ENCODE results near the gene RAG2.

Gene RAG2

DNA sequence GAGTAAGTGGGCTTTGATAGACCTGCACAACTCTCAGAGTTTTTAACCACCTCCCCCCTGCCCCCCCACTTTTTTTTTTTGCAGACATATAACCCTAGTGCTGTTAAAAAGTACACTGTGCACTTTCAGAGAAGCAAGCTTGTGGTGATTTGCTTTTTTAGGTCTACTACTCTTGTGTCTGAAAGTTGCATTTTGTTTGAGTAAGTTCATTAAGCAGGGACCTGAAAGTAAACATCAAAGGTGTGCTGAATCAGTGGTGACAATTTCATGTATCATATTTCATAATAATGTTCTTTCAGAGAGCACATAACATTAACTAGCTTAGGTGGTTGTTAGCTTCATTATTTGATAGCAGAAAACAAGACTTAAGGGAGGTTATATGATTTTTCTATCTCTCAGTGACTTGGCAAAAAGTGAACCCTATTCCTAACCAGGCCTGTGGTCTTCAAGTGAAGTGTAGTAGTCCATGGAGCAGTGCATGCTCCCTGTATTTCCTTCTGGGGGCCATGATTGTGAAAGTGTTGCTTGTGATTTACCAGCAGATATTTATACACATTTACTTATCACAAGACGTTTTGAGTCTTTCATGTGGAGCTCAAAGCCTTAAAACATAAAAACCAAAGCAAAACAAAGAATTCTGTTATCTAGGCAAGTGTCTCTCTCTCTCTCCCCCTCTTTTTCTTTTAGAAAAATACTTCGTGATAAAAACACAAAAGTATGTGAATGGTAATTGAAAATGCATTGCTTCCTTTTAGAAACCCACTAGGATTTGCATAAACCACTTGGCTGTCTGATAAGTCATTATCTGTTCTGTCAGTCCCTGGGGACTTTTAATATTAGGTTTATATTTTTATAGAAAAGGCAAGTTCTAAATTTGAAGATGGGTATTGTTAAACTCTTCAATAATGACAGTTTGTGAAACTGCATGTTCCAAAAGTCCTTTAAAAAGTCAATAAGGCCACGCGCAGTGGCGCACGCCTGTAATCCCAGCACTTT, 7.5 kb upstream of the RAG2 start:
- POLR2A ChIA-PET: no interaction called here
- CTCF ChIA-PET: interaction anchor here (1.5 kb wide), 1 partner anchor 40 kb away, joined by 3 read pairs; no protein-coding TSS in a partner anchor
- DNase-seq (ENCODE audit: extremely low spot score): no peak
- no peak for TF ChIP-seq SUZ12 (IDR thresholded peaks at IDR 0.05)
- TF ChIP-seq LEF1 (IDR thresholded peaks at IDR 0.05; ENCODE audit: borderline replicate concordance): no peak
- no peak for TF ChIP-seq NFRKB (IDR thresholded peaks at IDR 0.05)
- no peak for TF ChIP-seq SP1 (IDR thresholded peaks at IDR 0.05)
- TF ChIP-seq FOXK2 (IDR thresholded peaks at IDR 0.05): no peak
- no peak for TF ChIP-seq HDGF (IDR thresholded peaks at IDR 0.05; ENCODE audit: borderline replicate concordance)
- no peak for TF ChIP-seq CTBP1 (IDR thresholded peaks at IDR 0.05; ENCODE audit: borderline replicate concordance)
- no peak for TF ChIP-seq FOXM1 (IDR thresholded peaks at IDR 0.05; ENCODE audit: borderline replicate concordance)
- no peak for TF ChIP-seq BHLHE40 (IDR thresholded peaks at IDR 0.05; ENCODE audit: borderline replicate concordance)
- TF ChIP-seq TARDBP (IDR thresholded peaks at IDR 0.05): no peak
- TF ChIP-seq ARNT (IDR thresholded peaks at IDR 0.05): no peak
- no peak for TF ChIP-seq ELF4 (IDR thresholded peaks at IDR 0.05)
- TF ChIP-seq, protein P1, sequence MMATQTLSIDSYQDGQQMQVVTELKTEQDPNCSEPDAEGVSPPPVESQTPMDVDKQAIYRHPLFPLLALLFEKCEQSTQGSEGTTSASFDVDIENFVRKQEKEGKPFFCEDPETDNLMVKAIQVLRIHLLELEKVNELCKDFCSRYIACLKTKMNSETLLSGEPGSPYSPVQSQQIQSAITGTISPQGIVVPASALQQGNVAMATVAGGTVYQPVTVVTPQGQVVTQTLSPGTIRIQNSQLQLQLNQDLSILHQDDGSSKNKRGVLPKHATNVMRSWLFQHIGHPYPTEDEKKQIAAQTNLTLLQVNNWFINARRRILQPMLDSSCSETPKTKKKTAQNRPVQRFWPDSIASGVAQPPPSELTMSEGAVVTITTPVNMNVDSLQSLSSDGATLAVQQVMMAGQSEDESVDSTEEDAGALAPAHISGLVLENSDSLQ (IDR thresholded peaks at IDR 0.05): no peak
- no peak for TF ChIP-seq FOXA1 (IDR thresholded peaks at IDR 0.05)
- no peak for TF ChIP-seq ZNF384 (IDR thresholded peaks at IDR 0.05)
- no peak for TF ChIP-seq L3MBTL2 (conservative IDR thresholded peaks at IDR 0.05)

DNA sequence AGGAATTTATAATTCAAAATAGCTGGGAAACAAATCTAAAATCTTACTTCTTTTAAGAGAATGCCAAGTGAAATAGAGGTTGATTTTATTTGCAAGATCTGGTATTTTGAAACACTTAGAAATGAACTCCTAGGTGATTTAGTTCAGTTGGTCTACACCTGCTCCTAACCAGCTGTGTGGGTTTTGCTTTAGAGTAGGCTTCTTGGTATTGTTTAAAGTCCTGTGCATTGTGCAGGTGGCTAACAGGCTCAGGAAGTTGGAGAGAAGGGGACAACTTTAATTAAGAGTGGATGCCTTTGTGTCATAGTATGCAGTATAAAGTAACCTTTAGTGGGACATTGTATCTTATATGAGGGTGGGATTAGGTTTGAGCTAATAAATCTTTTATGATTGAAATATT, 4.1 kb upstream of the RAG2 start:
- CTCF ChIA-PET: no interaction called here
- TF ChIP-seq FOXK2 (IDR thresholded peaks at IDR 0.05) (no peak), SP1 (IDR thresholded peaks at IDR 0.05) (no peak)
- POLR2A ChIA-PET: interaction anchor here (1.3 kb wide), 1 partner anchor 8 kb away, joined by 4 read pairs; the partner anchor contains the start of gene IFTAP
- no peak for DNase-seq (ENCODE audit: extremely low spot score)

DNA sequence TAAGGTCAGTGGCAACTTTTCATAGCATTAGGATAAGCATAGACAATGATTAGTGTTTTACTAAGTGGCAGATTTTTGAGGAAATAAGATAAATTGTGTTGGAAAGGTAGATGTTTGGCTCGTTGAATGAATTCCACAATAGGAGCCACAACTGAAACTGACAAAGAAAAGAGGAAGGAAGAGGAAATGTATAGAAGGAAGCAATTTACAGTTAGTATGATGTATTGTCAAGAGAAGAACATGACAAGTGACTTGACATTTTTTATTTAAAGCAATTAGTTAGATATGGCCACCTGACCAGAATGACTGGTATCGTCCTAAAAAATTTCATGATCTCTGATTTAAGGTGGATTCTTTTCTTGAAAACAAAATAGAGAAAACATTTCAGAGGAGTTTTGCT, 3.1 kb upstream of the RAG2 start:
- CTCF ChIA-PET: no interaction called here

DNA sequence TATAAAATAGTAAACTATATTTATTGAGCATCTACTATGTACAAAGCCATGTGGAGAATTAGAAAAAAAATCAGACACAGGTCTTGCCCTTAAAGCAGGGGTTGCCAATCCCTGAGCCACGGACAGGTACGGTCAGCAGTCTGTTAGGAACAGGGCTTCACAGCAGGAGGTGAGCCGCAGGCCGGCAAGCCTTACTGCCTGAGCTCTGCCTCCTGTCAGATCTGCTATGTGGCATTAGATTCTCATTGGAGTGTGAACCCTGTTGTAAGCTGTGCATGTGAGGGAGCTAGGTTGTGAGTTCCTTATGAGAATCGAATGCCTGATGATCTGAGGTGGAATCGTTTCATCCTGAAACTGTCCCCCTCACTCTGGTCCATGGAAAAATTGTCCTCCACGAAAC, 2.1 kb upstream of the RAG2 start:
- DNase-seq (ENCODE audit: extremely low spot score): no peak
- no peak for TF ChIP-seq CTBP1 (IDR thresholded peaks at IDR 0.05; ENCODE audit: borderline replicate concordance)
- TF ChIP-seq FOXA1 (IDR thresholded peaks at IDR 0.05): no peak
- no peak for TF ChIP-seq SP1 (IDR thresholded peaks at IDR 0.05)
- TF ChIP-seq TARDBP (IDR thresholded peaks at IDR 0.05): no peak
- TF ChIP-seq ELF4 (IDR thresholded peaks at IDR 0.05): no peak
- no peak for TF ChIP-seq SUZ12 (IDR thresholded peaks at IDR 0.05)
- no peak for TF ChIP-seq NFRKB (IDR thresholded peaks at IDR 0.05)
- no peak for TF ChIP-seq LEF1 (IDR thresholded peaks at IDR 0.05; ENCODE audit: borderline replicate concordance)
- TF ChIP-seq FOXM1 (IDR thresholded peaks at IDR 0.05; ENCODE audit: borderline replicate concordance): no peak
- no peak for TF ChIP-seq ZNF384 (IDR thresholded peaks at IDR 0.05)
- TF ChIP-seq HDGF (IDR thresholded peaks at IDR 0.05; ENCODE audit: borderline replicate concordance): no peak
- TF ChIP-seq, protein P1 (IDR thresholded peaks at IDR 0.05): no peak
- no peak for TF ChIP-seq BHLHE40 (IDR thresholded peaks at IDR 0.05; ENCODE audit: borderline replicate concordance)
- TF ChIP-seq FOXK2 (IDR thresholded peaks at IDR 0.05): no peak
- no peak for TF ChIP-seq L3MBTL2 (conservative IDR thresholded peaks at IDR 0.05)
- TF ChIP-seq ARNT (IDR thresholded peaks at IDR 0.05): no peak
- CTCF ChIA-PET: no interaction called here
- POLR2A ChIA-PET: no interaction called here

More for the DNA sequence above, 3.1 kb upstream of the RAG2 start:
- POLR2A ChIA-PET: no interaction called here
- TF ChIP-seq FOXM1 (IDR thresholded peaks at IDR 0.05; ENCODE audit: borderline replicate concordance): no peak
- no peak for TF ChIP-seq ELF4 (IDR thresholded peaks at IDR 0.05)
- TF ChIP-seq LEF1 (IDR thresholded peaks at IDR 0.05; ENCODE audit: borderline replicate concordance): no peak
- TF ChIP-seq, protein P1 (IDR thresholded peaks at IDR 0.05): no peak
- no peak for TF ChIP-seq TARDBP (IDR thresholded peaks at IDR 0.05)
- no peak for TF ChIP-seq SUZ12 (IDR thresholded peaks at IDR 0.05)
- no peak for DNase-seq (ENCODE audit: extremely low spot score)

DNA sequence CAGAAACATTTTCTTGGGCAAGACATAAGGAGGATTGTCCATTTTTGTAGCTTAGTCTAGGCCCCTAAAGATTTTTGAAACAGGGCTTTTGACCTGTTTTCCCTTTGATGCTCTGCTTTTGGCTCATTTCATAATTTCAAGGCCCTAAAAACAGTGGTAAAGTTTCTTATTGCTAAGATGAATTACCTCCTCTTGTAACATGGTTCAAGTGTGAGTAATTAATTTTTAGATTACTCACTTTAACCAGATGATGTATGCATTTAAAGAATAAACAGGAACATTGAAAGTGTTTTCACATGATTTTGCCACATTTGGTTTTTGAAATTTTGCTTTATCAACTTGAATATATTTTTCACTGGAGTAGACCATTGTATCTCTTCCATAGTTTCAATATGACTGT, 1.2 kb downstream of the RAG2 start:
- ChIA-PET POLR2A (no interaction called here), CTCF (no interaction called here)
- TF ChIP-seq ELF4 (IDR thresholded peaks at IDR 0.05) (no peak), FOXK2 (IDR thresholded peaks at IDR 0.05) (no peak), ZNF384 (IDR thresholded peaks at IDR 0.05) (no peak), FOXM1 (IDR thresholded peaks at IDR 0.05; ENCODE audit: borderline replicate concordance) (no peak), SP1 (IDR thresholded peaks at IDR 0.05) (no peak), SUZ12 (IDR thresholded peaks at IDR 0.05) (no peak)
- TF ChIP-seq, protein P1 (IDR thresholded peaks at IDR 0.05): no peak
- DNase-seq (ENCODE audit: extremely low spot score): no peak

Data from HEK293T (cell line).